HG03103 (cell line): ENCODE data around the gene WNK2.

Experiments used
- ATAC-seq: cut with Tn5 transposase; IDR thresholded peaks from one replicate; pipeline ENCODE4 v1.9.1; 2021; ENCODE audit warnings: low read depth; ENCODE audit not compliant: unreplicated experiment

WNK2 gene

GRCh38 chr9:93232388-93232960, 48.5 kb downstream of the WNK2 start:
- no peak for ATAC-seq

DNA sequence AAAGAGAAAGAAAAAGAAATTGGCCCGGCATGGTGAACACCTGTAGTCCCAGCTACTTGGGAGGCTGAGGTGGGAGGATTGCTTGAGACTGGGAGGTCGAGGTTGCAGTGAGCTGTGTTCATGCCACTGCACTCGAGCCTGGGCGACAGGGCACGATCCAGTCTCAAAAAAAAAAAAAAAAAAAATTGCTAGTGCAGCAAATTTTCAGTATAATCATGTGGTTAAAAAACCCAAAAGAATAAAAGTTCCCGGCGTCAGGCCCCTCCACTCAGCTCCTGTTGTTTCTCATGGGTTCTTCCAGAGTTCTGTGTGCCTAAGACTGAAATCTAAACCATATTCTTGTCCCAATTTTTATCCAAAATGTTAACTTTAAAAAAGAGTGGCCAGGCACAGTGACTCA, 49.1 kb downstream of the WNK2 start:
- ATAC-seq, result no peak

DNA sequence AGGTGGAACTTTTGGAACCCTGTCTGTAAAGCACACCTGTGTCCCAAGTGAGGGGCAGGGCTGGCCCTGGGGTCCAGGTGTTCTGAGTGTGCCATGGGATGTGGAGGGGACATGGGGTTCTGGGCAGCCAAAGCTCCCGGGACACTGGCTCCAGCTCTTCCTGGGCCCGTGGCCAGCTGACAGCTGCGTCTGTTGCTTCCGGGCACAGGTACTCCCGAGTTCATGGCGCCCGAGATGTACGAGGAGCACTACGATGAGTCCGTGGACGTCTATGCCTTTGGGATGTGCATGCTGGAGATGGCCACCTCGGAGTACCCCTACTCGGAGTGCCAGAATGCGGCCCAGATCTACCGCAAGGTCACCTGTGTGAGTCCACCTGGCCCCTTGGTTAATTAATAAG, 50.7 kb downstream of the WNK2 start:
- ATAC-seq, result no peak

DNA sequence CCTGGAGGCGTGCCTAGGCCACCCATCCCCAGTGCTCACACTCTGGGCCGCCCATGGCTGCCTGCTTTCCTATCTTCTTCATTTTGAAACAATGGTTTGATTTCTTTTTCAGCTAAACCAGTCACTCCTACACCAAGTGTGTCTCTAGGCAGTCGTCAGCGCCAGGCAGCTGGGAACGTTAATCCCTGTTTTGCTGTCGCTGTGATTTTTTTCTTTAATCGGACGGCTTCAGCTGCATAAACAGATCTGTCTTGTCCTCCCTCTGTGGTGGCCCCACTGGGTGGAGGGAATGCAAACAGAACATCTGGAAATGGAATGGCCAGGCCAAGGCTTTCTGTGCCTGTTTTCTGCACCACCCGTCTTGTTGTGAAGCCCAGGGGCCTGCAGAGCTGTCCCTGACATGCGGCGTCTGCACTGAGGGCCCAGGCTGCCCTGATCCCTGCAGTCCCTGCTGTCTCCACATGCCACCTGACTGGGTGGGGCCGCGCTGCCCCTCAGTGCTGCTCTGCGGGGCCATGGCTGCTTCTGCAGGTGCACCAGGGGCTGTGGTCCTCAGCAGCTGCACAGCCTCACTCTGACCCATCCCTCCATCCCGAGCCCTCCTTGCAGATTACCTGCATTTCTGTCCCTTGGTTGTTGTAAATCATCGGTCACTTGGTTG, 51.5 kb downstream of the WNK2 start:
- no peak for ATAC-seq

DNA sequence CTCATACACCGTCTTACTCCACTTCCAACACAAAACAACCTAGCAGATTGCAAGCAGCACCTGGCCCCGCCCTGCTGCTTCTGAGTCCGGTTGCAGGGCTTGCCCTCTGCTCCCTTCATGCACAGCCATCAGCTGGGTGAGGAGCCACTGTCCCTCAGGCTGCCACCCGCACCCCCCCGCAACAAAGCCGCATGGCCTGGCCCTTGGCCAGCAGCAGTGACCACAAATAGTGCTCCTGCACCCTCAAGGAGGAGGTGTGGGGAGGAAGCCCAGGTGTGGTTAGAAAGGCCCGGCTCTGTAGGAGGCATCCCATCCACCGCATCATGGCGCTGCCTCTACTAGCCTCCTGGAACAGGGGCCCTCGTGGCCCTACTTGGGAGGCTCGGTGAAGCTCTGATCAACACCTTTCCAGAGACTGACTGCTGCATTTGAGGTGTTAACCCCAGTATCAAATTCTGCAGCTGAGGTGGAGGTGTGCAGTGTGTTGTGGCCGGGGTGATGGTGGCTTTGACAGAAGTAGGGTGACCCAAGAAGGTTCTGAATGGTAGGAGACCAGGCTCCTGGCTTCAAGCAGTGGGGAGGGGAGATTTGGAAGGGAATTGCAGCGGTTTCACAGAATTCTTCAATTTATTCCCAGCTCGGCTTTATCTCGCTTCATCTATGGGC, 52.7 kb downstream of the WNK2 start:
- ATAC-seq, result no peak

DNA sequence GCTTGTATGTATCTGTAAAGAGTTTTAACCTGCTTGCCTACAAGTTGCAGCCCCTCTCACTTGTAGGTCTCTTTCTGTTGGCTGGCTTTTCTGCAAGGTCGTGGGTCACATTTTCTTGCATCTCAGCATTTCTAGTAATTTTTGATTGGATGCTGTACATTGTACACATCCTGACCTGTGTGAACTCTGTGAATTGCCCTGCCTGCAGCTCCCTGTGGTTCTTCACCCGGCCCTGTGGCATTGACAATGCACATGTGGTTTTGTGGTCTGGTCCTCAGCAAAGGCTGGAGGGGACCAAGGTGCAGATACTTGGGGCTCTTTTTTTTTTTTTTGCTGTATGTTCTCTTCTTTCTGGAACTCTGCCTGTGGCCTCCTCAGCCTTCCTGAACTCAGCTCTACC, 53.6 kb downstream of the WNK2 start:
- ATAC-seq, result no peak

GRCh38 chr9:93238953-93239925, 55.3 kb downstream of the WNK2 start:
- no peak for ATAC-seq

- no peak for ATAC-seq
Measured at GRCh38 chr9:93240891-93241334, 57.0 kb downstream of the WNK2 start.

- ATAC-seq, result no peak
Measured at GRCh38 chr9:93243112-93243511, 59.2 kb downstream of the WNK2 start.

- ATAC-seq, result no peak
Measured at GRCh38 chr9:93244101-93244500, 60.2 kb downstream of the WNK2 start.

GRCh38 chr9:93244510-93245436, 60.8 kb downstream of the WNK2 start:
- ATAC-seq, result no peak

DNA sequence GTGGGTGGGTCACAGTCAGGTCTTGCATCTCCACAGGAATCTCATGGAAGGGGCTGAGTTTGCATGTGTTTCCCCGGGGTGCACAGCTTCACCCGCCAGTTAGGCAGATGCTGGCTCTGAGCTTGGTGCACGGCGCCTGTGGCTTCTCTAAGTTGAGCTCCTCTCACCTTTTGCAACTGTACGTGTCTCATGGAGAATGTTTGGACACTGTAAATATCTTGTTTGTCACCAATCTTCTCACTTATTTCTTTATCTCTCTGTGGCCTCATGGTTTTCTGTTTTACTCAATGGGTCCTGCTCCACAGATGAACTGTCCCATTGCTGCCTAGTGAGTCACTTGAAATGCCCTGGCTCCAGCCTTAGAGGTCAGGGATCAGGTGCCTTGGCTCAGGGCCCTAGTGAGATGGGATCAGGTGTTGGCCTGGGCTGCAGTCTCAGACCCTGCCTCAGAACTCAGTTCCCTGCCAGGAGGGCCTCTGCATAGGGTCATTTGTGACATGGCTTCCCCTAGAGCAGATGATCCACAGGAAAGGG, 61.6 kb downstream of the WNK2 start:
- no peak for ATAC-seq

DNA sequence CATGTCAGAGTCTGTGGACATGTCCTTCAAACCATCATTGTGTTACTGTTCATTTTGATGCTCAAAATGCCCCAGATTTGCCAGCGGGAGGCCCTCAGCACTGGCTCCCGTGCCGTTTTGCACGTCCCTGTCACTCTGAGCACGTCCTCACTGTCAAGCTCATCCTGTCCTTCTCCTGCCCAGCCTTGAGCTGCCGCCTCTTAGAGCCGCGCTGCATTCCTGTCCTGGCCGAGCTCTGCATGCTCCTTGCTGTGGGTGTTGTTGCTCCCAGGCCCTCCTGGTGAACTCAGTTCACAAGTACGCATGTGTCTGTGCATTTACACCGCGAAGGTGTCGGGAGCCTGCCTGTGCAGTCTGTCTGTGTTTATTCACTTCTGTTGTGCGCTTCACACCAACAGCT, 62.2 kb downstream of the WNK2 start:
- no peak for ATAC-seq

DNA sequence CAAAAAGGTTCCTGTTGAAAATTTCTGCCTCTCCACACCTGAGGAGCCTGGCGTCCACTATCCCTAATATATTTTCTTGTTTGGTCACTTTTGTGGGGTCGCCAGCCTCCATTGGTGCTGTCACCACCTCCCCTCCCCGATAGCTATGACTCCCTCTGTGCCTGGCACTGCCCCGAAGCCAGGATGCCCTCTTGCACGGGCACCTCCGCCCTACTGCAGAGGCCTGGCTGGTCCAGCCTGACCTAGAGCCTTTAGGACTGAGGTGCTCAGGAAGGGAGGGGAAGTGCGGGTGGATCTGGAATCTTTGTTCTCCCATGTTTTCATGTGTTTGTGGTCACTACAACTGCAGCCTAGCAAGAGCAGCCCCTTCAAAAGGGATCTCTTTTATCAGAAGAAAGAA, 62.6 kb downstream of the WNK2 start:
- no peak for ATAC-seq

DNA sequence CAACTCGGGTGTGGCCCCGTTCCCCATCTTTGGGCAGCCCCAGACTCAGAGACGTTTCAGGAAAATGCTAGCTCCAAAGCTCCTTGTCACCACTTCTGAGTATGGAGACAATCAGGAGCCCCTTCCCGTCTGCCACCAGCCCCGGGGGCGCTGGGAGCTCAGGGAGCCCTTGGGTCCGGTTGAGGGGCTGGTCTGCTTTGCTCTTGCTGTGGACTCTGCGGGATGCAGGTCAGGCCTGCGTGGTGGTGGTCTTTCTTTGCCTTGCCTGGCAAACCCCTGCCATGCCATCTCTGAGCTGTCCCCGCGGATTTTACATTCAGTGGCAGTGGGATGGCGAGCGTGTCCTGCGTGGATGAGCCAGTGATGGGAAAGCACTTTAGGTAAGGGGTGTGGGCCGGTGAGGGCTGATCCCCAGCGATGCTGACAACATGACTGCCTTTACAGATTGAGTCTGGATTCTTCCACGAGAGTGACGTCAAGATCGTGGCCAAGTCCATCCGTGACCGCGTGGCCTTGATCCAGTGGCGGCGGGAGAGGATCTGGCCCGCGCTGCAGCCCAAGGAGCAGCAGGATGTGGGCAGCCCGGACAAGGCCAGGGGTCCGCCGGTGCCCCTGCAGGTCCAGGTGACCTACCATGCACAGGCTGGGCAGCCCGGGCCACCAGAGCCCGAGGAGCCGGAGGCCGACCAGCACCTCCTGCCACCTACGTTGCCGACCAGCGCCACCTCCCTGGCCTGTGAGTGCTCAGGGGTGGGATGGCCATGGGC, 63.3 kb downstream of the WNK2 start:
- no peak for ATAC-seq

DNA sequence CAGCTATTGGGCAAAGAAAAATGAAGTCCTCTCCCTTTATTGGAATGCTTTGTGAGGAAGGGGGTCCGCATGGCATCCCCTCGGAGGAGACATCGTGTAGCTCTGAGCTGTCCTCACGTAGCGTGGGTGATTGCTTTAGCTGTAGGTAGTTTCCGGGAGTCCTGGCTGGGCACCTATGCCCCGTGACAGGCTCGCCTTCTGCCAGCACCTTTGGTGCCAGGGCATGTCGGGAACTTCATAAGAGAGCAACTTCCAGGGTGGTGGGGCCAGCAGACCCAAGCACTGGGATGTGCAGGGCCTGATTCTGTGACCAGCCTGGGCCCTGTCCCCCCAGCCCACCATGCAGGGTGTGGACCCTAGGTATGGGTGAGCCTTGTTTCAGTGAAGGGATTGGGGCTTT, 64.0 kb downstream of the WNK2 start:
- ATAC-seq, result no peak

DNA sequence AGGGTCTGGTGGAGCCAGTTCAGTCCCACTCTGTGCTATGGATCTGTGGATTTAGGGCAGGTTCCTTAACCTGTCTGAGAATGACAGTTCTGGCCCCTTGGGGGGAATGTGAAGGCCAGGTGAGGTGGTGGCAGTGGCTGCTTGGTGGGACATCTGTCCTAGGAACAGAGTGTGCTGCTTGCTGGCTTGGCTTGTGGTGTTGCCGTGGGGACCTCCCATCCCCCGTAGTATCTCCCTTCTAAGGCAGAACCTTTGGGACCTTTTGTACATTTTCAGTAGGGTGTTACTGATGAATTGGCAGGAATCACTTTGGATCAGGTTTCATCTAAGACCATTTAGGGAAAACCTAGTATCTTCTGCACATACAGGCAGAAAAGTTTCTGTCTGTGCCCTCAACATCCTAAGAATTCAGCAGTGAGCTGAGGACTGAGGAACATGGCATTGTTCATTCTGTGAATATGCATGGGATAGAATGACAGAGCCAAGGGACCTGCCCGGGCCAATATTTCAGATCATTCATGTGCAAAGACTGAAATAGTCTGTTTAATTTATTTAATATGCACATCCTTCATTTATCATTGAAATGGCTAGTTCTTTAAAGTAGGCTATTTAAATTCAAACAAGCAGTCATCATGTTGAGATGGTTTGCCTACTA, 64.6 kb downstream of the WNK2 start:
- no peak for ATAC-seq

DNA sequence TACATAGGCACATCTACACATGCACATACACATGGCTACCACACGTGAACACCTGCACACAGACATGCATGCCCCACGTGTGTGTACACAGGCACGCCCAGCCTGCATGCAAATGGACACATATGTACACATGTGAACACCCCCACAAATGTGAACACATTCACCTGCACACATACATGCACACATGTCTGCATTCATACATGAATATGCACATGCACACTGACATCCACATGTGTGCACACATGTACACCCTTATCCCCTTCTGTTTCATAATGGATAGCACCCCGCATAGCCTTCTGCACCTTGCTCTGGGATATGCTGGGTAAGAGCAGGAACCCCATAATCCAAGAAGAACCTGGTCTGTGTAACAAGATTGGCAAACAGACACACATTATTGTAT, 66.2 kb downstream of the WNK2 start:
- no peak for ATAC-seq
